ENCODE results near the gene KBTBD6.

- TF ChIP-seq EZH2 (IDR thresholded peaks at IDR 0.05; ENCODE audit: low read depth, low read length, severe bottlenecking) (no peak), CTCF (IDR thresholded peaks at IDR 0.05; ENCODE audit: control extremely low read depth in 1 of 3, insufficient read depth in 1 of 3, low read depth in 1 of 3, low read length in 3 of 3) (no peak), POLR2AphosphoS5 (IDR thresholded peaks at IDR 0.05; ENCODE audit: low read depth, low read length) (no peak), EP300 (IDR thresholded peaks at IDR 0.05; ENCODE audit: borderline replicate concordance in 1 of 2, low read depth in 2 of 2, low read length in 2 of 2) (no peak), ATF2 (IDR thresholded peaks at IDR 0.05; ENCODE audit: low read length) (no peak), MAX (IDR thresholded peaks at IDR 0.05) (no peak), MAFK (IDR thresholded peaks at IDR 0.05; ENCODE audit: low read depth, low read length) (no peak), JUN (IDR thresholded peaks at IDR 0.05; ENCODE audit: low read depth, low read length) (no peak)
Observed at GRCh38 chr13:41099986-41100385, 32.6 kb downstream of the KBTBD6 start.

Measured in H1 (cell line).